GM03348 (cell line): ENCODE measurements around the gene NTM.

Experiments
- DNase-seq: peaks from one replicate; pipeline ENCODE4 v3.0.0; 2012; ENCODE audit warnings: low spot score

Gene NTM

GRCh38 chr11:132260636-132261035, 890.2 kb downstream of the NTM start:
- DNase-seq: no peak

GRCh38 chr11:132263241-132263640, 892.8 kb downstream of the NTM start:
- DNase-seq: no peak

GRCh38 chr11:132263875-132264274, 893.5 kb downstream of the NTM start:
- DNase-seq: no peak

- DNase-seq: no peak
Observed at GRCh38 chr11:132264616-132265015, 894.2 kb downstream of the NTM start.

- DNase-seq: peak; percentile 71
Observed at GRCh38 chr11:132278801-132279574, 908.6 kb downstream of the NTM start.

GRCh38 chr11:132284048-132284447, 913.6 kb downstream of the NTM start:
- DNase-seq: no peak

GRCh38 chr11:132284611-132285010, 914.2 kb downstream of the NTM start:
- no peak for DNase-seq

- DNase-seq: no peak
Observed at GRCh38 chr11:132285631-132286030, 915.2 kb downstream of the NTM start.

- DNase-seq: no peak
Observed at GRCh38 chr11:132286106-132286505, 915.7 kb downstream of the NTM start.

- no peak for DNase-seq
Observed at GRCh38 chr11:132288036-132288435, 917.6 kb downstream of the NTM start.

- DNase-seq: no peak
Observed at GRCh38 chr11:132289590-132290256, 919.3 kb downstream of the NTM start.

GRCh38 chr11:132293586-132293985, 923.2 kb downstream of the NTM start:
- no peak for DNase-seq

GRCh38 chr11:132296946-132297610, 926.7 kb downstream of the NTM start:
- no peak for DNase-seq

- no peak for DNase-seq
Observed at GRCh38 chr11:132298357-132298756, 927.9 kb downstream of the NTM start.

GRCh38 chr11:132300283-132300682, 929.9 kb downstream of the NTM start:
- peak; percentile 31 for DNase-seq

- DNase-seq: no peak
Observed at GRCh38 chr11:132301465-132301864, 931.0 kb downstream of the NTM start.

GRCh38 chr11:132301900-132302299, 931.5 kb downstream of the NTM start:
- DNase-seq: no peak

- DNase-seq: no peak
Observed at GRCh38 chr11:132307309-132308020, 937.0 kb downstream of the NTM start.

GRCh38 chr11:132310390-132311375, 940.3 kb downstream of the NTM start:
- DNase-seq: no peak

GRCh38 chr11:132311703-132312102, 941.3 kb downstream of the NTM start:
- DNase-seq: no peak

- DNase-seq: peak; percentile 32
Observed at GRCh38 chr11:132312161-132312560, 941.7 kb downstream of the NTM start.
